B cell (primary cell): ENCODE measurements around the gene SAP30L.

Experiments used
- CTCF ChIP-seq: fragments of 200-600 bp; IDR thresholded peaks from one replicate; pipeline ENCODE4 v1.8.0; 2022; ENCODE audit warnings: antibody characterized with exemption, mild to moderate bottlenecking
- EZH2 ChIP-seq: IDR thresholded peaks from 2 replicates; pipeline ENCODE4 v1.6.1; 2012; ENCODE audit warnings: borderline replicate concordance, low read depth, mild to moderate bottlenecking, moderate library complexity, low read length; ENCODE audit not compliant: insufficient read depth, poor library complexity, severe bottlenecking

DNA sequence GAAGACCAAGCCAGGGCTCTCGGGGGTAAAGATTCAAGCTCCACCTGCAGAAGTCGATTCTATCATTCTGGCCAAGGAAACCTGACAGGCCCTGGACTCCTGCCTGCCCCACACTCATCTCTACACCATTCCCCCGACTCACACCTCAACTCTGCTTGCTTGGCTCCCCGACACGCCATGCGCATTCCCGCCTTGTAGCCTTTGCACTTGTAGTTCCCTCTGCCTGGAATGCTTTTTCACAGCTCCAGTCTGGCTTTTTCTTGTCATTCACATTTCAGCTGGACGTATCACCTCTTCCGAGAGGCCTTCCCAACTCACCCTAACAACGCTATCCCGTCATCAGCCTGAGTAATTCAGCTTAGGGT is 60.9 kb downstream of the SAP30L start:
- TF ChIP-seq CTCF (no peak), EZH2 (no peak)
